Measurements from ENCODE around the gene POLN. TPM values are rescaled to one million over a fixed set of nuclear protein-coding genes. Genes with fewer than 3 reads are reported as not detected.

Gene POLN
- polyA plus RNA-seq, 2 donors: 0.59 to 0.81 TPM

DNA sequence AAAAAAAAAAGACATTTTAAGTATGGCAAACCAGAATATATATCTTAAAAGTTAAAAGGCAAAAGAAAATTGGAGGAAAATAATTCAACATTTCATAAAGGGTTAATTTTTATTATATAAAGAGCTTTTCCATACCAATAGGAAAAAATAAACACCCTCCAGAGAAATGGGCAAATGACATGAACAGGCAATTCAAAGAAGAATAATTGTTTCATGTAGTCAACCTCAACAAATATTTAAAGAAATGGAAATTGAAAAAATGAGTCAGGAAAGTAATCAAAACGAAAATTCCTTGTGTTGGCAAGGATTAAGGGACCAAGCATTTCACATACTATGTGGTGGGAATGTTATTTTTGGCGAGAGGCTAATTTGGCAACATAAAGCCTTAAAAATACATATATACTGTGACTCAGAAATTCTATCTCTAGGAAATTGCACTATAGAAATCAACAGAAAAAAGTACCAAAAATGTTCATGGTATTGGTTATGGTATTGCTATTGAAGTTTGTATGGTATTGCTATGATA lies 87.6 kb downstream of the POLN start:
- H3K27ac ChIP-seq (ENCODE audit: low read depth in 2 of 2, low read length in 1 of 2): no peak overlapping the region
- 55 to 74% methylated on average over 2 of the region's 2 CpGs for WGBS, 2 donors
- H3K36me3 ChIP-seq (ENCODE audit: control insufficient read depth in 2 of 2, insufficient read depth in 2 of 2, low read length in 1 of 2): no peaks in the 10 kb centered on the region
- H3K4me3 ChIP-seq (ENCODE audit: low read depth in 1 of 2, low read length in 2 of 2): no peak overlapping the region
- no peaks in the 10 kb centered on the region for H3K9me3 ChIP-seq (ENCODE audit: control insufficient read depth in 2 of 2, insufficient read depth in 1 of 2, low read depth in 1 of 2, low read length in 1 of 2)
- H3K27me3 ChIP-seq (ENCODE audit: control insufficient read depth in 1 of 2, insufficient read depth in 2 of 2, low read length in 2 of 2): peaks cover 0 to 2% of the 10 kb centered on the region in 2 donors
- no peaks in the 10 kb centered on the region for H3K4me1 ChIP-seq (ENCODE audit: control insufficient read depth in 2 of 2, insufficient read depth in 2 of 2, low read length in 1 of 2)

DNA sequence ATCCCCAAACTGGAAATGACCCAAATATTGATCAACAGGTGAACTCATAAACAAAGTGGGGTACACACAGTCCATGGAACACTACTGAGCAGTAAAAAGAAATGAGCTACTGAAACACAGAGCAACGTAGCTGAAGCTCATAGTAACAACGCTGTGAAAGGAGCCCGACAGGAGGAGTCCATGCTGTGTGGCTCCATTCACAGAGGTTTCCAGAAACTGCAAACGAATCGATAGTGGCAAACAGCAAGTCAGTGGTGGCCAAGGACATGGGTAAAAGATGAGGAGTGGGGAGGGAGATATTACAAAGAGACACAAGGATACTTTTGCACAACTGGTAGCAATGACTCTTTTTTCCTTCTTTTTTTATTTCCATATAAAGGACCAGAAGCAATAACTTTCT lies 90.4 kb downstream of the POLN start:
- H3K27ac ChIP-seq (ENCODE audit: low read depth in 2 of 2, low read length in 1 of 2): no peak overlapping the region
- 64 to 72% methylated on average over 5 of the region's 5 CpGs for WGBS, 2 donors
- no peaks in the 10 kb centered on the region for H3K9me3 ChIP-seq (ENCODE audit: control insufficient read depth in 2 of 2, insufficient read depth in 1 of 2, low read depth in 1 of 2, low read length in 1 of 2)
- H3K36me3 ChIP-seq (ENCODE audit: control insufficient read depth in 2 of 2, insufficient read depth in 2 of 2, low read length in 1 of 2): no peaks in the 10 kb centered on the region
- no peaks in the 10 kb centered on the region for H3K4me1 ChIP-seq (ENCODE audit: control insufficient read depth in 2 of 2, insufficient read depth in 2 of 2, low read length in 1 of 2)
- peaks cover 0 to 2% of the 10 kb centered on the region in 2 donors for H3K27me3 ChIP-seq (ENCODE audit: control insufficient read depth in 1 of 2, insufficient read depth in 2 of 2, low read length in 2 of 2)
- no peak overlapping the region for H3K4me3 ChIP-seq (ENCODE audit: low read depth in 1 of 2, low read length in 2 of 2)

DNA sequence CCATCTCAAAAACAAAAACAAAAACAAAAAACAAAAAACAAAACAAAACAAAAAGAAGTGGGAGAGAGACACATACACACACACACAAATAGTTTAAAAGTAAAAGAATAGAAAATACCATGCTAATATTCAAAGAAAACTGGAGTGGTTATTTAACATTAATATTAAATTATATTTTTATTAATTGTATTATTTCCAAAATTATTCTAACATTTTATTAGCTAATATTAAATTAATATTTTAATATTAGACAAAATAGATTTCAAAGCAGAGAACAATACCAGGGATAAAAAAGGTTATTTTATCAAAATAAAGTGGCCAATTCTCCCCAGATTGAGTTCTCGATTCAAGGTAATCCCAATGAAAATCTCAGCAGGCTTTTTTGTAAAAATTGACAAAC lies 91.8 kb downstream of the POLN start:
- Histone ChIP-seq H3K36me3 (ENCODE audit: control insufficient read depth in 2 of 2, insufficient read depth in 2 of 2, low read length in 1 of 2) (no peaks in the 10 kb centered on the region), H3K27ac (ENCODE audit: low read depth in 2 of 2, low read length in 1 of 2) (no peak overlapping the region), H3K27me3 (ENCODE audit: control insufficient read depth in 1 of 2, insufficient read depth in 2 of 2, low read length in 2 of 2) (peaks cover 0 to 2% of the 10 kb centered on the region in 2 donors), H3K4me3 (ENCODE audit: low read depth in 1 of 2, low read length in 2 of 2) (no peak overlapping the region), H3K9me3 (ENCODE audit: control insufficient read depth in 2 of 2, insufficient read depth in 1 of 2, low read depth in 1 of 2, low read length in 1 of 2) (no peaks in the 10 kb centered on the region), H3K4me1 (ENCODE audit: control insufficient read depth in 2 of 2, insufficient read depth in 2 of 2, low read length in 1 of 2) (no peaks in the 10 kb centered on the region)
- 96 to 97% methylated on average over 1 of the region's 1 CpG for WGBS, 2 donors

DNA sequence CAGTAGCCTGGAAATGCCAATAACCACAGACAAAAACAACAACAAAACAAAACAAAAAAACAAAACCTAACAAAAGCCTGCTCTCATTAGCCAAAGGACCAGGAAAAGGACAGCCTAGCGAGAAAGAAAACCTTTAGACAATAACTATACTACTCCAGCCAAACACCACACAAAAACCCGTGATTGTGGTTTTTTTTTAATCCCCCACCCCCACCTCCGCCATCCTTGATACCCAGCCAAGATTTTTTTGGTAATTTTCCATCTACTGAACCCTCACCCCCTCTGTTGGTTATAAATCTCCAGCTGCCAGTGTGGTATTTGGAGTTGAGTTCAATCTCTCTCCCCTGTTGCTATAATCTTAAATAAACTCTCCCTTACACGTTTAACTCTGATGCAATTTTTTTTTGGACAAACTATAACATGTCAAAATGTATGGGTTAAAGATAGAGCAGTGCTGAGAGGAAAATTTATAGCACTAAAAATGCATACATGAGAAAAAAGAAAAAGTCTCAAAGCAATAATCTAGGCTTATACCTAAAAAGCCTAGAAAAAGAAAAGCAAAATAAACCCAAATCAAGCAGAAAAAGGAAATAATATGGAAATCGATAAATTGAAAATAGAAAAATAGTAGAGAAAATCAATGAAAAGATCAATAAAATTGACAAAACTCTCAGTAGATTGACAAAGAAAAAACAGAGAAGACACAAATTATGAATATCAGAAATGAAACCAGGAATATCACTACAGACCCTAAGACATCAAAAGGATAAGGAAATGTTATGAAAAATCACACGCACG lies 99.1 kb downstream of the POLN start:
- Histone ChIP-seq H3K4me1 (ENCODE audit: control insufficient read depth in 2 of 2, insufficient read depth in 2 of 2, low read length in 1 of 2) (no peaks in the 10 kb centered on the region), H3K4me3 (ENCODE audit: low read depth in 1 of 2, low read length in 2 of 2) (no peak overlapping the region), H3K36me3 (ENCODE audit: control insufficient read depth in 2 of 2, insufficient read depth in 2 of 2, low read length in 1 of 2) (no peaks in the 10 kb centered on the region), H3K9me3 (ENCODE audit: control insufficient read depth in 2 of 2, insufficient read depth in 1 of 2, low read depth in 1 of 2, low read length in 1 of 2) (no peaks in the 10 kb centered on the region), H3K27ac (ENCODE audit: low read depth in 2 of 2, low read length in 1 of 2) (no peak overlapping the region), H3K27me3 (ENCODE audit: control insufficient read depth in 1 of 2, insufficient read depth in 2 of 2, low read length in 2 of 2) (no peaks in the 10 kb centered on the region)
- WGBS, 2 donors: 65 to 69% methylated on average over 7 of the region's 7 CpGs

DNA sequence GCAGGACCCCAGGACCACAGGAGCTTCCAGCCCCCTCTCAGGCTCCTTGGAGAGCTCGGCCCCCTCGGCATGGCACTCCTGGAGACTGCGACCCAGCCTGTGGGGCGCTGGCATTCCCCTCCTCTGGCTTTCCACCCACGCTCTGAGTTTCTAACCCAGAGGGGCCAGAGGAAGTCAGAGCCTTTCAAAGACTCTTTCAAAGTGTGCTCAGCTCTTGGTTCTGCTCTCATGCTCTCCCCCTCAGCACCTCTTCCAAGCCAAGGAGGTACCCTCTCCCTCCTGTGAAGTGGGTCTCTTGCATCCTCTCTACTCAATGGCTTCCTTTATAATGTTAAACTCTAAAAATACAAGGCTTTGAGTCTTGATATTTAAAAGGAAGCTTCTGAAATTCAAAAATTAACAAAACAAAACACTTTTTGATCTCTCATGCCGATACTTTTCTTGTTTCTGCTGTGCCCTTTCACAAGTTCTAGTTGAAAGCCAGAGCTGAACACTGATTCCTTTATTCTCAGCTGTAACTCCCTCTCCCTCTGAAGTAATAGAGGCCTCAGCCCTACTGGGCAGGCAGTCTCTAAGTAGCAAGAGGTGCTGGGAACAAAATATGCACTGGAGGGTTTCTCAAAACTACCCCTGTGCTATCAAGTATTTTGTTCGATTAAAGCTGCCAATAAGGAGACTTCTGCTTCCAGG lies 100.0 kb downstream of the POLN start:
- Histone ChIP-seq H3K27me3 (ENCODE audit: control insufficient read depth in 1 of 2, insufficient read depth in 2 of 2, low read length in 2 of 2) (no peaks in the 10 kb centered on the region), H3K9me3 (ENCODE audit: control insufficient read depth in 2 of 2, insufficient read depth in 1 of 2, low read depth in 1 of 2, low read length in 1 of 2) (no peaks in the 10 kb centered on the region), H3K36me3 (ENCODE audit: control insufficient read depth in 2 of 2, insufficient read depth in 2 of 2, low read length in 1 of 2) (no peaks in the 10 kb centered on the region), H3K27ac (ENCODE audit: low read depth in 2 of 2, low read length in 1 of 2) (no peak overlapping the region), H3K4me1 (ENCODE audit: control insufficient read depth in 2 of 2, insufficient read depth in 2 of 2, low read length in 1 of 2) (no peaks in the 10 kb centered on the region), H3K4me3 (ENCODE audit: low read depth in 1 of 2, low read length in 2 of 2) (no peak overlapping the region)
- 77 to 79% methylated on average over 7 of the region's 7 CpGs for WGBS, 2 donors

DNA sequence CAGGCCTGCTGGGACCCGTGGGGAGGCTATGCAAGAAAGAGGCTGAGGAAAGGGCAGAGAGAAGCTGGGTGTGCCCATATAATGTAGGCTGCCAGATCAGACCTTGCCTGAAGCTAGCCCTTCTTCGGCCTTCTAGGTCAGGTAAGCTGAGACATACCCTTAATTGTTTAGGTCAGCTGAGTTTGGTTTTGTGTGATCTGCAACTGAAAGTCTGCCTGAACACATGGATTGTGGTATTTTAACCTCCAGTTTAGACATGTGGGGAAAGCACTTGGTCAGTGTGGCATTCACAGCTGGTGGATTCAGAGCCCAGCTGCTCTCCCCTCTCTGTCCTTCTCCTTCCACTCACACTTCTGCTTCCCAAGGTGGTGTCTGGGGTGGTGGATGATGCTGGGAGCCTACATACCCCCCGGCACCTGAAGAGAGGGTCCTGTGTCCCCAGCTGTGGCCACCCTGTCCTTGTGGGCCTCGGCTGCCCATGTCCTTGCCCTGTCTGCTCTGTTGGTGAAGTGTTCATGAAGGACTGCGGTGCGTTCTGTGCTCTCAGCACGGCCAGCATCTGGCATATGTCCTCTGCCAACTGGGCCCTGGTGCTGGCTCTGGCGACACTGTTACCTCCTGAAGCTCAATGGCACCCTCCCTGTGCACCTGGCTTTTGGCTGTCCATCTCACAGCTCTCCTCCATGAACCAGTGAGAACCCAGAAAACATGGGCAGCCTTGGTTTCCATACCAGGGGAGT lies 100.7 kb downstream of the POLN start:
- no peaks in the 10 kb centered on the region for H3K27me3 ChIP-seq (ENCODE audit: control insufficient read depth in 1 of 2, insufficient read depth in 2 of 2, low read length in 2 of 2)
- H3K4me1 ChIP-seq (ENCODE audit: control insufficient read depth in 2 of 2, insufficient read depth in 2 of 2, low read length in 1 of 2): no peaks in the 10 kb centered on the region
- H3K27ac ChIP-seq (ENCODE audit: low read depth in 2 of 2, low read length in 1 of 2): no peak overlapping the region
- 86 to 88% methylated on average over 8 of the region's 8 CpGs for WGBS, 2 donors
- H3K36me3 ChIP-seq (ENCODE audit: control insufficient read depth in 2 of 2, insufficient read depth in 2 of 2, low read length in 1 of 2): no peaks in the 10 kb centered on the region
- no peak overlapping the region for H3K4me3 ChIP-seq (ENCODE audit: low read depth in 1 of 2, low read length in 2 of 2)
- H3K9me3 ChIP-seq (ENCODE audit: control insufficient read depth in 2 of 2, insufficient read depth in 1 of 2, low read depth in 1 of 2, low read length in 1 of 2): no peaks in the 10 kb centered on the region

DNA sequence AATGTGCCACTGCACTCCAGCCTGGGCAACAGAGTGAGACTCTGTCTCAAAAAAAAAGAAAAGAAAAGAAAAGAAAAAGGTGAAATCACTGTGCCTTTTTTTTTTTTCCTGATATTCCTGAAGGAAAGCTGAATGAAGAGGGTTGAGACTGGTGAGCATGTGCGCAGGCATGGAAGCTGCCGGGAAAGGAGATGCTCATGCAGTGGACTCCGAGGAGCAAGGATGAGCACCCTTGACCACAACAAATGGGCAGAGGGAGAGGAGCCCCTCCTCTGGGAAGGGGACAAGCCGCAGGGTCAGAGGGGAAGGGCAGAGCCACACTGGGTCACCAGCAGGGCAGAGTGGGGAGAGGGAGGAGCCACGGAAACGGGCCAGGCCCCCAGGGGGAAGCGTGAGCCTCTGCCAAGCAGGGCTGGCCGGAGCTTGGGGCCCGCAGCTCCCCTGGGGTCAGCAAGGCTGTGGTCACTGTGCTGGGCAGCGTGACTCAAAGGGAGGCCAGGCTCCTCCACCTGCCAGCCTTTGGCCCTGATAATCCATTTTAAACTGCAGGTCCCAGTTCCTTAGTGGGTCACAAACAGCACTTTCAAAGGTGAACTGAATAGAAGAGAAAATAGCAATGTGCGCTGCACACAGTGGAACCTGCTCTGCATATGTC lies 102.9 kb downstream of the POLN start:
- Histone ChIP-seq H3K4me3 (ENCODE audit: low read depth in 1 of 2, low read length in 2 of 2) (no peak overlapping the region), H3K27ac (ENCODE audit: low read depth in 2 of 2, low read length in 1 of 2) (no peak overlapping the region), H3K4me1 (ENCODE audit: control insufficient read depth in 2 of 2, insufficient read depth in 2 of 2, low read length in 1 of 2) (no peaks in the 10 kb centered on the region), H3K27me3 (ENCODE audit: control insufficient read depth in 1 of 2, insufficient read depth in 2 of 2, low read length in 2 of 2) (no peaks in the 10 kb centered on the region), H3K36me3 (ENCODE audit: control insufficient read depth in 2 of 2, insufficient read depth in 2 of 2, low read length in 1 of 2) (no peaks in the 10 kb centered on the region), H3K9me3 (ENCODE audit: control insufficient read depth in 2 of 2, insufficient read depth in 1 of 2, low read depth in 1 of 2, low read length in 1 of 2) (no peaks in the 10 kb centered on the region)
- 60 to 66% methylated on average over 11 of the region's 11 CpGs for WGBS, 2 donors

DNA sequence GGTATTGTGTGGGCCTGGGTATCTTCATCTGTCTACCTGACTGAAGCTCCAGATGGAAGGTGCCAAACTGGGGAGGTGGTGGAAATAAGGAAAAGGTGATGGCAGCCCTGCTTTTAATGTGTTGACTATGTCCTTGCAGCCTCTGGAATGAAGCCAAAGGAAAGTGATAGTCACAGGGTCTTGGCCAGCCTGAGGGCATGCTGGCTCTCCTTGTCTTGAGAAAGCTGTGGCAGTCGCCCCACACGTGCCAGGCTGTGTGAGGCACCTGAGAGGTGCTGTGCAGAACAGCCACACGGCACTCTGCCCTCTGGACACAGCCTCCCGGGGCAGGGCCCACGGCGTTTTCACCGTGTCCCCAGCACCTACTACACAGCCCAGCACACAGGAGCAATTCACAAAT lies 105.2 kb downstream of the POLN start:
- 75% methylated on average over 7 of the region's 7 CpGs for WGBS, 2 donors
- Histone ChIP-seq H3K27ac (ENCODE audit: low read depth in 2 of 2, low read length in 1 of 2) (no peak overlapping the region), H3K4me3 (ENCODE audit: low read depth in 1 of 2, low read length in 2 of 2) (no peak overlapping the region), H3K36me3 (ENCODE audit: control insufficient read depth in 2 of 2, insufficient read depth in 2 of 2, low read length in 1 of 2) (no peaks in the 10 kb centered on the region), H3K4me1 (ENCODE audit: control insufficient read depth in 2 of 2, insufficient read depth in 2 of 2, low read length in 1 of 2) (no peaks in the 10 kb centered on the region), H3K9me3 (ENCODE audit: control insufficient read depth in 2 of 2, insufficient read depth in 1 of 2, low read depth in 1 of 2, low read length in 1 of 2) (no peaks in the 10 kb centered on the region), H3K27me3 (ENCODE audit: control insufficient read depth in 1 of 2, insufficient read depth in 2 of 2, low read length in 2 of 2) (no peaks in the 10 kb centered on the region)

DNA sequence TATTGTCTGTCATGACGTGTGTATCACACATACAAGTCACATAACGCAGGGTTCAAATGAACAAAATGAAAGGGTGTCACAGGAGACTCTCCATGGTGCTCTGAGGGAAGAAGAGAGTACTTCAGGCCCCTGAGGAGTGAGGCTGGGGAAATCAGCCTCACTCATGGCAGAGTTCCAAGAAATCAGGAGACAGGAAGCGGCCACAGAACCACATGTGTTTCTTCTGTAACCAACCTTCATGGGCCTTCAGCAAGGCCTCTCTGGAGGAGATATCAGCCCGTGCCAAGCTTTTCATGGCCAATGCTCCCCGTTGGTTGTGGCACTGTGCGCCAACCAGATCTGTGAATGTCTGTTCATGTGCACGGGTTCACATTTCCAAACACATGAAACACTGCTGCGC lies 106.8 kb downstream of the POLN start:
- H3K36me3 ChIP-seq (ENCODE audit: control insufficient read depth in 2 of 2, insufficient read depth in 2 of 2, low read length in 1 of 2): no peaks in the 10 kb centered on the region
- no peaks in the 10 kb centered on the region for H3K27me3 ChIP-seq (ENCODE audit: control insufficient read depth in 1 of 2, insufficient read depth in 2 of 2, low read length in 2 of 2)
- 67 to 70% methylated on average over 8 of the region's 8 CpGs for WGBS, 2 donors

More for the DNA sequence above, 106.8 kb downstream of the POLN start:
- Histone ChIP-seq H3K27ac (ENCODE audit: low read depth in 2 of 2, low read length in 1 of 2) (no peak overlapping the region), H3K9me3 (ENCODE audit: control insufficient read depth in 2 of 2, insufficient read depth in 1 of 2, low read depth in 1 of 2, low read length in 1 of 2) (no peaks in the 10 kb centered on the region), H3K4me1 (ENCODE audit: control insufficient read depth in 2 of 2, insufficient read depth in 2 of 2, low read length in 1 of 2) (no peaks in the 10 kb centered on the region), H3K4me3 (ENCODE audit: low read depth in 1 of 2, low read length in 2 of 2) (no peak overlapping the region)

Measured in esophagus (tissue), 2 donors.